AG10803 (cell line): ENCODE measurements around the gene EIF1AD.
"Not testable (repeated sequence)": the region's sequence is repeated elsewhere in the genome, so short reads cannot be mapped to it uniquely, and the experiment has no call there.

Source experiments
- DNase-seq: peaks from one replicate; pipeline ENCODE4 v3.0.0; 2010; ENCODE audit warnings: low read depth
- H3K4me3 ChIP-seq: 2 replicates; pipeline ENCODE4 v1.5.1; 2011; ENCODE audit warnings: mild to moderate bottlenecking, low read length, control low read depth
- TF ChIP-seq, protein P1 (sequence below): conservative IDR thresholded peaks from 2 replicates; pipeline ENCODE4 v1.5.1; 2011; ENCODE audit warnings: mild to moderate bottlenecking, low read length, control low read depth, inconsistent platforms

Gene EIF1AD

DNA sequence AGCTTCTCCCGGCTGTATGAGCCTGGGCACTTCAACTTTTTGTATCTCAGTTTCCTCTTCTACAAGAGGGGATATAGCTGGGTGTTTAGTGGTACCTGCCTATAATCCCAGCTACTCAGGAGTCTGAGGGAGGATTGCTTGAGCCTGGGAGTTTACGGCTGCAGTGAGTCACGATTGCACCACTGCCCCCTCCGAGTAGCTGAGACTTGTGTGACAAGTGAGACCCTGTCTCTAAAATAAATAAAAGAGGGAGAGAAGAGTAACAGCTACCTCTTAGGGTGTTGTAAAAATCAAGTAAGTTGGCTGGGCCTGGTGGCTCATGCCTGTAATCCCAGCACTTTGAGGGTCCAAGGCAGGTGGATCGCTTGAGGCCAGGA lies 34.4 kb upstream of the EIF1AD start:
- no peak for DNase-seq
- TF ChIP-seq, protein P1, sequence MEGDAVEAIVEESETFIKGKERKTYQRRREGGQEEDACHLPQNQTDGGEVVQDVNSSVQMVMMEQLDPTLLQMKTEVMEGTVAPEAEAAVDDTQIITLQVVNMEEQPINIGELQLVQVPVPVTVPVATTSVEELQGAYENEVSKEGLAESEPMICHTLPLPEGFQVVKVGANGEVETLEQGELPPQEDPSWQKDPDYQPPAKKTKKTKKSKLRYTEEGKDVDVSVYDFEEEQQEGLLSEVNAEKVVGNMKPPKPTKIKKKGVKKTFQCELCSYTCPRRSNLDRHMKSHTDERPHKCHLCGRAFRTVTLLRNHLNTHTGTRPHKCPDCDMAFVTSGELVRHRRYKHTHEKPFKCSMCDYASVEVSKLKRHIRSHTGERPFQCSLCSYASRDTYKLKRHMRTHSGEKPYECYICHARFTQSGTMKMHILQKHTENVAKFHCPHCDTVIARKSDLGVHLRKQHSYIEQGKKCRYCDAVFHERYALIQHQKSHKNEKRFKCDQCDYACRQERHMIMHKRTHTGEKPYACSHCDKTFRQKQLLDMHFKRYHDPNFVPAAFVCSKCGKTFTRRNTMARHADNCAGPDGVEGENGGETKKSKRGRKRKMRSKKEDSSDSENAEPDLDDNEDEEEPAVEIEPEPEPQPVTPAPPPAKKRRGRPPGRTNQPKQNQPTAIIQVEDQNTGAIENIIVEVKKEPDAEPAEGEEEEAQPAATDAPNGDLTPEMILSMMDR = no peak
- no peak overlapping the region for H3K4me3 ChIP-seq

DNA sequence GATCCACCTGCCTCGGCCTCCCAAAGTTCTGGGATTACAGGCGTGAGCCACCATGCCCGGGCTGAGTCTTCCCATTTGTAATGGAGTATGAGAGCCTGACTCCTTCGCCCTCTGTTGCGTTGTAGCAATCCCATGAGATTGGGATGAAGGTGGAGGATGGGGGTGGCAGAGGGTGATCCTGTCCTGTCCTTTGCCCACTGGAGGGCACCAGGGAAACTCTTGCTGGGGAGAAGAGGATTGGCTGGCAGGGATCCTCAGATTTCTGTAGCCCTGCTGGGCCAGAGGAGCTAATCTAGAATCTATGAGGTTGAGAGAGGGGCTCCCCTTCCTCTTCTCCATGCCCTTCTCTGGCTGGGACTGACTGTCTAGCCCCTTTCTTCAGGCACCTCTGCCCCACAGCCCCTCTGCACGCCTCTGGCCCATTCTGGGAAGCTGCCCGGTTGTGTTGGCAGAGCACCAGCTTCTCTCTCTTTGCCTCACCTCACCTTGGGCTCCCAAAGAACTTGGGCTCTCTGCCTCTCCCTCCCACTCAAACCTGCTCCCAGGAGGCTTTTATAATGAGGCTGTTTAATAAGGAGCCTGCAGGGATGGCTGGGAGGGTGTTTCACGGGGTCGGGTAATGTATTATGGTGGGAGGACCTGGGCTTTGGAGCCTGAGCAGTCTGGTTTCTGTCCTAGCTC lies 33.8 kb upstream of the EIF1AD start:
- no peak overlapping the region for H3K4me3 ChIP-seq
- no peak for DNase-seq
- TF ChIP-seq, protein P1 = no peak

DNA sequence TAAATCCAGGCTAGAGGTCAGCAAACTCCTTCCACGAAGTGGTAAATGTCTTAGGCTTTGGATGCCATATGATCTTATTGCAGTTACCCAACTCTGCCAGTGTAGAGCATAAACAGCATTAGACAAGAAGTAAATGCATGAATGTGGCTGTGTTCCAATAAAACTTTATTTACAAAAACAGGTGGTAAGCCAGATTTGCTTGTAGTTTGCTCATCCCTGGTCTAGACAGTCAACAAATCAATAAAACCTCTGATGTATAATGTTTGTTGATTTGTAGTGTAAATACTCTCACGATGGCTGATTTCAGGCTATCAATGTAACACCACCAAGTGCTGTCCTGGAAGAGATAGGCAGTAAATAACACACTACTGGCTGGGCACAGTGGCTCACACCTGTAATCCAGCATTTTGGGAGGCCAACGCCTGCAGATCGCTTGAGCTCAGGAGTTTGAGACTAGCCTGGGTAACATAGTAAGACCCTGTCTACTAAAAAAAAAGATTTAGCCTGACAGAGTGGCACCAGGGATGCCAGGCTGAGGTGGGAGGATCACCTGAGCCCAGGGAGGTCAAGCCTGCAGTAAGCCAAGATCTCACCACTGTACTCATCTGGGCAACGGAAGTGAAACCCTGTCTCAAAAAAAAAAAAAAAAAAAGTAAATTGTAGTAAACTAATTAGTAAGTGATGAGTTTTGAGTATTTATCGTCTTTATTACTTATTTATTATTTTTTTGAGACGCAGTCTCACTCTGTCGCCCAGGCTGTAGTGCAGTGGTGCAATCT lies 31.2 kb upstream of the EIF1AD start:
- DNase-seq = no peak
- no peak overlapping the region for H3K4me3 ChIP-seq
- TF ChIP-seq, protein P1 = no peak

DNA sequence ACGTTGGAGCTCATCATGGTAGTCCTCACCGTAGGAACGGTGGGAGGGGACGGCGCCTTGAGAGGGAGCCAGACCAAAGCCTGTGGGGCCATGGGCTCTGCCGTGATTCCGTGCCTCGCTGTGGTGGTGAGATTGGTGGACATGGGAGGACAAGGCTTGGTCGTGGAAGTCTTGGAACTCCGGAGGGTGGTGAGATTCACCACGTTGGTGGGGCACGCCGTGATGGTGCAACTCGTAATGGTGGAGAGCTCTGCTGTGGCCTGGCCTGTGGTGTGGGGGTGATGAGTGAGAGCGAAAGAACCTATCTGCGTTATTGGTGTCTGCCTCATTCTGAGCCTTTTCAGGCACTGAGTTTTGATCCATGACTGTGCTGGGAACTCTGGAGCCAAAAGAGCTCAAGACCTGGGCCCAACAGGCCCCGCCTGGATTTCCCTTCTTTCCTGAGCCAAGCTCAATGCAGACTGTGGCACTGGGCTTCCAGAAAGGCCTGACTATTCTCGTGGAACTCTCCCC lies 24.1 kb upstream of the EIF1AD start, which contains the start of gene CATSPER1:
CATSPER1 (minus strand) TSS at position 463 of the 513 bp plus-strand sequence; CDS start at position 363, 100 bp downstream.
- TF ChIP-seq, protein P1 = no peak
- no peak within 1 kb of the TSS for H3K4me3 ChIP-seq
- no peak for DNase-seq

DNA sequence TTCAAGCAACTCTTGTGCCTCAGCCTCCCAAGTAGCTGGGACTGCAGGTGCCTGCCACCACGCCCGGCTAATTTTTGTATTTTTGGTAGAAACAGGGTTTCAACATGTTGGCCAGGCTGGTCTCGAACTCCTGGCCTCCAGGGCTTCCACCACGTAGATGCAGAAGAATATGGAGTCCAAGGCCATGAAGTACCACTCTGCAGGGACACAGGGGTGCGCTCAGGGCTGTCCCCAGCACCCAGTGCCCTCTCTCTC lies 21.2 kb upstream of the EIF1AD start:
- not testable (repeated sequence) for DNase-seq, H3K4me3 ChIP-seq

DNA sequence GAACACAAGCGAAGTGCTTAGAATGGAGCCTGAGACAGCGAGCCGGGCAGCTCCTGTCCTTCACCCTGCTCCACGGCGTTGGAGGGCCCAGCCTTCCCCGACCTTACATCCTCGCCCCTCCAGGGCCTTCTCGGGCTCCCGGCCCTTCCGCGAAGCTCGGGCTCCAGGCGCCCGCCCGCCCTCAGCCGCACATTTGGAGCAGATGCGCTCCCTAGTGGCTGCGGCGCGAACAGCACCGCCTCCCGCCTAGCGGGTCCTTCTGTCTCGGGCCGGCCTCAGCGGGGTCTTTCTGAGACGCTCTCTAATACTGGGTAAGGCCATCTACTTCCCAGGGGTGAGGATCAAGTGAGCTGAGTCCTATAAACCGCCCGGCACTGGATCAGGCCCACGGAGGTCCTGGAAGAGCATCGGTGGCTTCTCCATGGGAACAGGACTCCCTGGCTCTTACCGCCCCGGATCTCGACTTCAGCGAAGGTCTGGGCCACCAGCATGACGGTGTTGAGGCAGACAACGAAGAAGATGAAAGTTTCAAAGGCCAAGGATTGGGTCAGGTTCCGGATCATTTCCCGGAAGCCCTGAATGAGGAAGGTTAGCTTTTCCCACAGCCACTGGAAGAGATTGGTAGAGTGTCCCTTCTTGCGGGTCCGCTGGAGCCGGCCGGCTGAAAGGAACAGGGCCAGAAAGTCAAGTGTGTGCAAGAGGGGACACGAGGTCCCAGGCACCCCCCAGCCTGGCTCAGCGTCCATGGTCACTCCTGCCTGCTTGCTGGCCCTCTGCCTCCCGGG lies 20.6 kb upstream of the EIF1AD start:
- peak; percentile 46 for DNase-seq
- H3K4me3 ChIP-seq = peak overlapping the region; percentile 32
- TF ChIP-seq, protein P1 = peak; percentile 69

DNA sequence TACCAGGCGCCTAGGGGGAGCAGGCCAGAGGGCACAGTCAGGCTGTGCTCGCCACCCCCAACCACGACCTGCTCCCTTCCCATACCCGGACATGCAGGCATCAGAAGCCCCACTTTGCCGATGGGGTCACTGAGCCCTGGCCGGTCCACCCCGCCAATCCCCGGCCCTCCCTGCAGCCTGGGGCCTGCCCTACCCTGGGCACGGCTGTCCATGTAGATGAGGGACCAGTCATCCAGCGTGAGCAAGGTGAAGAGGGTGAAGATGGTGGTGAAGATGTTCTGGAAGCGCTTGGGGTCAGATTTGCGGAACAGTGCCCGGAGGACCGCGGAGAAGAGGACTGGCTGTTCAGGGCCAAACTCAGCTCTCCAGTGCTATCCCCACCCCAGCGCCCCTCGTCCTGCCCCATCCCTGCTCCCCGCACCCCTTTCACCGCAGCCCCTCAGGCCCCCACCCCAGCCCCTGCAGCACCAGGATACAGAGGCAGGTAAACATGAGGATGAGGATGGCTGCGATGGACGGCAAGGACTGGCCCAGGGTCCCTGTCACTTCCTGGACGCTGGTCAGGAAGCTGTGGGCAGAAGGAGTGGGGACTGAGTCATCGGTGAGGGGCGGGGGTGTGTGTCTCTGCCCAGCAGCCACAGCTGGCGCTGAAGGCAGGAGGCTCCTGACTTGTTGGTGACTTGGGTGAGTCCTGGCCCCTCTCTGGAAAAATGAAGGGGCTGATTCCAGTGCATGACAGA lies 18.8 kb upstream of the EIF1AD start:
- TF ChIP-seq, protein P1 = no peak
- H3K4me3 ChIP-seq = no peak overlapping the region
- DNase-seq = peak; percentile 80
